Activated T-cell treated with anti-CD3 and anti-CD28 coated beads for 24 hours (primary cell): ENCODE data around the gene WIZ.
A peak's percentile ranks its signal among the peaks of the same experiment; 100 is the strongest.
"Not testable (repeated sequence)": the region's sequence is repeated elsewhere in the genome, so short reads cannot be mapped to it uniquely, and the experiment has no call there.

Experiments used
- DNase-seq: peaks from one replicate; pipeline ENCODE4 v3.0.0-alpha.2; 2020; ENCODE audit warnings: low read depth

Gene WIZ

GRCh38 chr19:15449620-15450527 lies at the start of gene WIZ:
TSS of gene WIZ (minus strand) at chr19:15449956. CDS start at chr19:15448307, 1,649 bp downstream.
- DNase-seq = peak; percentile 80

- DNase-seq = no peak
Measured at GRCh38 chr19:15498910-15499309, 49.2 kb upstream of the WIZ start.

- DNase-seq = no peak
Measured at GRCh38 chr19:15498156-15498858, 48.6 kb upstream of the WIZ start.

GRCh38 chr19:15495151-15495550 lies 45.4 kb upstream of the WIZ start:
- no peak for DNase-seq

GRCh38 chr19:15488489-15489226 lies 38.9 kb upstream of the WIZ start:
- no peak for DNase-seq

- no peak for DNase-seq
Measured at GRCh38 chr19:15487038-15487437, 37.3 kb upstream of the WIZ start.

GRCh38 chr19:15485768-15486167 lies 36.0 kb upstream of the WIZ start:
- not testable (repeated sequence) for DNase-seq

- DNase-seq = not testable (repeated sequence)
Measured at GRCh38 chr19:15480996-15481395, 31.2 kb upstream of the WIZ start.

- DNase-seq = no peak
Measured at GRCh38 chr19:15479391-15480345, 29.9 kb upstream of the WIZ start, which contains the start of gene PGLYRP2. TSS of gene PGLYRP2 (minus strand) at chr19:15479501. CDS start at chr19:15479371, 130 bp downstream.

GRCh38 chr19:15476325-15476724 lies 26.6 kb upstream of the WIZ start:
- DNase-seq = no peak

- no peak for DNase-seq
Measured at GRCh38 chr19:15475611-15476010, 25.9 kb upstream of the WIZ start.

GRCh38 chr19:15475169-15475568 lies 25.4 kb upstream of the WIZ start:
- DNase-seq = no peak

- DNase-seq = not testable (repeated sequence)
Measured at GRCh38 chr19:15473821-15474220, 24.1 kb upstream of the WIZ start.

- DNase-seq = no peak
Measured at GRCh38 chr19:15471639-15472101, 21.9 kb upstream of the WIZ start.

GRCh38 chr19:15469513-15470297 lies 19.9 kb upstream of the WIZ start:
- DNase-seq = no peak

- no peak for DNase-seq
Measured at GRCh38 chr19:15468675-15469512, 19.1 kb upstream of the WIZ start.

GRCh38 chr19:15467734-15468214 lies 18.0 kb upstream of the WIZ start:
- no peak for DNase-seq

- DNase-seq = peak; percentile 41
Measured at GRCh38 chr19:15466851-15467733, 17.3 kb upstream of the WIZ start.
